ENCODE results near the gene CYP4F11.
"Not testable (repeated sequence)": the region's sequence is repeated elsewhere in the genome, so short reads cannot be mapped to it uniquely, and the experiment has no call there.

Gene CYP4F11

DNA sequence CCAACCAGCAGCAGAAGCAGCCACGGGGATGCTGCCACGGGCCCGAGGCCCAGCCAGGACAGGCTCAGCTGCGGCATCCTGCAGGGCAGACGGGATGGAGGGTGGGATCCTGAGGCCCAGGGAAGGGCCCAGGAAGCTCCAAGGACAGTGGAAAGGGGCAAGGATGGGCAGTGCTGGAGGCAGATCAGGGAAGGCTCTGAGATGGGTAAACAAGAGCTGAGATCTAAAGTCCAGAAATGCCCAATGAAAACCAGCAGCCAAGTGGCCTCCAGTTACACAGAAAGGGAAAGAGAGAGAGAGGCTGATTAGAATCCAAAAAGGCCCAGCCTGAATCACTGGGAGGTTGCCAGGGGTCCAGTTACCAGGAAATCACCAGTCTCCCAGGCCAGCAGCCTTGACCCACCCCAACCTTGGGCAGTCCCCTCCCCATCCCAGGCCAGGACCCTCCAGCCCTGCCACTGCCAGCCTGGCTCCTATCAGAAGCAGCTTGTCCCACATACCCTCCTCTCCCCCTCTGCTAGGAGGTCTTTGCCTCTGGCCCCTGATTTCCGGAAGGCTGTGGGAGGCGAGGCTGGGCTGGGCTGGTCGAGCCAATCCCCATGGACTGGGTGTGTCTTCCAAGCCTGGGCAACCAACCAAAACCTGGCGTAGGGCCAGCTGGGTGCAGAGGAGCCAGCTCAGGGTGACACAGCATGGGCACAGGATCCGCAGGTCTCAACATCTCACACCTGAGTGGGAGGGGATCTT is at the start of gene CYP4F11:
TSS of gene CYP4F11 (minus strand) at position 198 of the 747 bp plus-strand sequence. CDS start at position 77, 121 bp downstream.
- H3K4me3 ChIP-seq (ENCODE audit: low read length): no peak within 1 kb of the TSS
- TF ChIP-seq ZNF274 (IDR thresholded peaks at IDR 0.05; ENCODE audit: low read depth, low read length): no peak

GRCh38 chr19:15979293-15979692 is 45.0 kb upstream of the CYP4F11 start:
- no peak overlapping the region for H3K4me3 ChIP-seq (ENCODE audit: low read length)
- no peak for TF ChIP-seq ZNF274 (IDR thresholded peaks at IDR 0.05; ENCODE audit: low read depth, low read length)

DNA sequence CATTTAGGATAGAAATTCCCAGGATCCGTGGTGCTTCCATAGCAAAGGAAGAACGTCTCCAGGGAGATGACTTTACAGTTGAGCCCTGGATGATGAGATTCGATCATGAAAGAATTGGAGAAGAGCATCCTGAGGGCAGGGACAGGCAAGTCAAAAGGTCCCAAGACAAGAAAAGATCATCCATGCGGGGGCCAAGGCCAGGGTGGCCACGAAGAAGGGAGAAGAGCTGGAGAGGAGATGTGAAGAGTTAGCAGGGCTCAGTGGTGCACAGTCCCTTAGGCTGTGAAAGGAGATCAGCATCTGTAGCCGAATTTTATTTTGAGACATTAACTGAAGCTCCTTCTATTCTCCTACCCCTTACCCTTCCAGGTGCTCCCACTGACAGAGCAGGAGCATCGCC is 43.4 kb upstream of the CYP4F11 start:
- no peak for TF ChIP-seq ZNF274 (IDR thresholded peaks at IDR 0.05; ENCODE audit: low read depth, low read length)
- H3K4me3 ChIP-seq (ENCODE audit: low read length): no peak overlapping the region

DNA sequence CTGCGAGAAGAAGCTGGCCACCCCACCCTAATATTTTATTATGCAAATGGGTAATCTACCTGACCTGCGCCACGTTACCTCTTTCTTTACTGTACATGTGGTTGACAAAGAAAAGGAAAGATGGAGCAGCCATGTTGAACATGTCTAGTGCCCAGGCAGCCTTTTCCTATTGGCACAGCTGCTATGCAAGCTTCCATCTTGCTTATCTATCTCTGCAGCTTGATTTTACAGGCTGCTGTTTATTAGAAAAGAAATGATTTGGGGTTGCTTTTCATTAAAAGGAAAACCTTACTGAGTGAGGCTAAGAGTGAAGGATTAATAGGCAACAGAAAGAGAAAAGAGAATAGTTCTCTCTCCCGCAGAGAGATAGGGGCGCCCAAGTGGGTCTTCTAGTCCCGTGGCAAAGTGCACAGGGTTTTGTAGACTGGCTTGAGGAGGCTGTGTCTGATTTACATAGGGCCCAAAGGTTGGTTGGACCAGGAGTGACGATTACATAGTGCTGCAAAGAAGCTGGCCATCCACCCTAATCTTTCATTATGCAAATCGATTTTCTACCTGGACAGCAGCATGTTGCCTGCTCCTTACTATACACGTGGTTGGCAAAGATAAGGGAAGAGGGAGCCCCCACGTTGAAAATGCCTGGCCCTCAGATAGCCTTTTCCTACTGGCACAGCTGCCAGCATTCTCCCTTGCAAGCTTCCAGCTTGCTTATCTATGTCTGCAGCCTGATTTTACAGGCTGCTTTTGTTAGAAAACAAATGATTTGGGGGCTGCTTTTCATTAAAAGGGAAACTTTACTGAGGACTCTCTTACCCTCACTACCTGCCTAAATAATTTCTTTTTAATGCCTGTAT is 42.7 kb upstream of the CYP4F11 start:
- H3K4me3 ChIP-seq (ENCODE audit: low read length): no peak overlapping the region
- TF ChIP-seq ZNF274 (IDR thresholded peaks at IDR 0.05; ENCODE audit: low read depth, low read length): no peak

GRCh38 chr19:15974856-15975255 is 40.5 kb upstream of the CYP4F11 start:
- no peak for TF ChIP-seq ZNF274 (IDR thresholded peaks at IDR 0.05; ENCODE audit: low read depth, low read length)
- no peak overlapping the region for H3K4me3 ChIP-seq (ENCODE audit: low read length)

DNA sequence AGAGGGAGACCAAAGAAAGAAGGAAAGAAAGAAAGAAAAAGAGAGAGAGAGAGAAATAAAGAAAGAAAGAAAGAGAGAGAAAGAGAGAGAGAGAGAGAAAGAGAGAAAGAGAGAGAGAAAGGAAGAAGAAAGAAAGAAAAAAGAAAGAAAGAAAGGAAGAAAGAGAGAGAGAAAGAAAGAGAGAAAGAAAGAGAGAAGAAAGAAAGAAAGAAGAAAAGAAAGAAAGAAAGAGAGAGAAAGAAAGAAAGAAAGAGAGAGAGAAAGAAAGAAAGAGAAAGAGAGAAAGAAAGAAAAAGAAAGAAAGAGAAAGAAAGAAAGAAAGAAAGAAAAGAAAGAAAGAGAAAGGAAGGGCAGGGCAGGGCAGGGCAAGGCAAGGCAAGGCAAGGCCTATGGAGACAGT is 37.7 kb upstream of the CYP4F11 start:
- H3K4me3 ChIP-seq (ENCODE audit: low read length): not testable (repeated sequence)

GRCh38 chr19:15971224-15971780 is 37.0 kb upstream of the CYP4F11 start:
- no peak overlapping the region for H3K4me3 ChIP-seq (ENCODE audit: low read length)
- no peak for TF ChIP-seq ZNF274 (IDR thresholded peaks at IDR 0.05; ENCODE audit: low read depth, low read length)

DNA sequence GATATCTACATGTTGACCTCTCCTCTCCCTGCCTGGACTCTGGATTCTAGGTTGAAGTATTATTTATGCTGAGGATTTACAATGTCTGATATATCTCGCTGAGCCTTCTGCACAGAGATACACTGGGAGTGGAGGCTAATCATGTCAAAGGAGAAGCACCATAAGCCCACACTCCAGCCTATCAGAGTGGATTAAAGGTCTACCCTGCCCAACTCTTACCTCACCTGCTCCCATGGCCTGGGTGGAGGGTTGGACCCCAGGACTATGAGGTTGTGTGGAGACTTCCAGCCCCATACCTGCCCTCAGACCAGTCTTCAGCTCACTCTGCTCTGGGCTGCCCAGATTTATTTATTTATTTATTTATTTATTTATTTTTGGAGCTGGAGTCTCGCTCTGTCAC is 29.9 kb upstream of the CYP4F11 start:
- no peak for TF ChIP-seq ZNF274 (IDR thresholded peaks at IDR 0.05; ENCODE audit: low read depth, low read length)
- H3K4me3 ChIP-seq (ENCODE audit: low read length): no peak overlapping the region

GRCh38 chr19:15962319-15962718 is 28.0 kb upstream of the CYP4F11 start:
- H3K4me3 ChIP-seq (ENCODE audit: low read length): no peak overlapping the region
- TF ChIP-seq ZNF274 (IDR thresholded peaks at IDR 0.05; ENCODE audit: low read depth, low read length): no peak

- TF ChIP-seq ZNF274 (IDR thresholded peaks at IDR 0.05; ENCODE audit: low read depth, low read length): no peak
- no peak overlapping the region for H3K4me3 ChIP-seq (ENCODE audit: low read length)
Measured at GRCh38 chr19:15954820-15955219, 20.5 kb upstream of the CYP4F11 start.

DNA sequence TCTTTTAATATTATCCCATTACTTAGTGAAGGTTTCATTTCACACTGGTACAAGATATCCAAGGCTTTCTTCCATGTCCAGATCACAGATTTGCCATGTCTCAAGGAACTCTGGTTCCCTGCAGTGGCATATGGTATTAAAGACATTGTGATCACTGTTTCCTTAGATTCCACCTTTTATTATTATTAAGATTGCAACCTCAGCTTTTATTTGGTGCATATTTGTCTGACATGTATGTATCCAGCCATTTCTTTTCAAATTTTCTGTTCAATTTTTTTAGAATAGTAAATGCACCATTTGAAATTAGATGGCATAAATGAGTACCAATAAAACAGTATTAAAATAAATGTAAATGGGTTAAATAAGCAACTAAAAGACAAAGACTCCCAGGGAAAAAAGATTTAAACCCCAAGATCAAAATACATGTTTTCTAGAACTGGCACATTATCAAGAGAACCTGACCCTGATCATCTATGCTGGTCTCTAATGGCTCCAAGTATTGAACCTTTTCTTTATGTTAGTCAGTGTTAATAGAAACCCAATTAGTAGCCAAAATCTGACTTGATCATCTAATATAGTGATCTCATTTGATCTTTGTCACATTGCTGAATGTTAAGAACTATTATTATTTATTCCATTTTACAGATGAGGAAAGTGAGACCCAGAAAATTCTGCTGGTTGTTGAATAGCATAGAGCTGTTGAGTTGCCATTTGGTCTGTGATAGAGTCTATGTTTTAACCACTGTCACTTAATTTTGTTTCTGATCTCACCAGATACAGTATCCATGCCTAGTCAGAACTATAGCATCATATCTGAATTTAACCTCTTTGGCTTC is 14.1 kb upstream of the CYP4F11 start, which contains the start of gene OR10H4:
TSS of gene OR10H4 (plus strand) at position 786 of the 836 bp plus-strand sequence. CDS start at position 786, 0 bp downstream.
- TF ChIP-seq ZNF274 (IDR thresholded peaks at IDR 0.05; ENCODE audit: low read depth, low read length): no peak
- H3K4me3 ChIP-seq (ENCODE audit: low read length): no peak within 1 kb of the TSS

DNA sequence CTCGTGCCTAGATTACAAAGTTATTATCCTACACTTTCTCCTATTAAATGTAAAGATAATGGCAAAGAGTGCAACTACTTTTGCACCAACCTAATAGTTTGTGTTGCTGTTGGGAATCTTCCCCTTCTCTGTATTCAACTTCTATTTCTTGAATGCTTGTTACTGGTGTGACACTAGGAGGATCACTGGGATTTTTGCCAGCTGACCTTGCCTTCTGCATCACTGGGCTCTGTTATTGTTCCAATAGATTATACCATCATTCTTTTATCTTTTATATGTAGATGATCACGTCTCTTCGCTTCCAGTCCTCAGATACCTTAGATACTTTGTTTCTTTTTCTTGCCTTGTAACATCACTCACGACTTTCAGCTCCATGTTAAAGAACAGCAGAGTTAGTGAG is 11.0 kb upstream of the CYP4F11 start:
- TF ChIP-seq ZNF274 (IDR thresholded peaks at IDR 0.05; ENCODE audit: low read depth, low read length): no peak
- no peak overlapping the region for H3K4me3 ChIP-seq (ENCODE audit: low read length)

- no peak overlapping the region for H3K4me3 ChIP-seq (ENCODE audit: low read length)
- TF ChIP-seq ZNF274 (IDR thresholded peaks at IDR 0.05; ENCODE audit: low read depth, low read length): no peak
Measured at GRCh38 chr19:15944401-15944800, 10.1 kb upstream of the CYP4F11 start.

- TF ChIP-seq ZNF274 (IDR thresholded peaks at IDR 0.05; ENCODE audit: low read depth, low read length): no peak
- H3K4me3 ChIP-seq (ENCODE audit: low read length): no peak overlapping the region
Measured at GRCh38 chr19:15937771-15938170, 3.4 kb upstream of the CYP4F11 start.

Data from GM08714 (cell line).